T-helper 9 cell (primary cell): ENCODE measurements around the gene AUNIP.
A peak's percentile ranks its signal among the peaks of the same experiment; 100 is the strongest.

Experiments
- DNase-seq: peaks from one replicate; pipeline ENCODE4 v3.0.0-alpha.2; 2020
- total RNA-seq, 2 donors: gene quantifications; one replicate each; lab custom pipeline; 2026; lab: John Stamatoyannopoulos, UW

Gene AUNIP
- total RNA-seq, result 0 to 0.48 reads per million in 2 donors

GRCh38 chr1:25858906-25859789 lies at the start of gene AUNIP:
AUNIP (minus strand) TSS chr1:25859457; CDS start chr1:25859357, 100 bp downstream.
- peak; percentile 87 for DNase-seq

GRCh38 chr1:25909040-25909439 lies 49.8 kb upstream of the AUNIP start:
- DNase-seq, result no peak

- DNase-seq, result no peak
Observed at GRCh38 chr1:25908161-25908560, 48.9 kb upstream of the AUNIP start.

GRCh38 chr1:25907601-25908000 lies 48.3 kb upstream of the AUNIP start:
- no peak for DNase-seq

- DNase-seq, result peak; percentile 21
Observed at GRCh38 chr1:25906644-25907300, 47.5 kb upstream of the AUNIP start.

- DNase-seq, result peak; percentile 84
Observed at GRCh38 chr1:25905680-25906643, 46.7 kb upstream of the AUNIP start, which contains the start of gene STMN1. STMN1 (minus strand) TSS chr1:25906419; CDS start chr1:25904676, 1,743 bp downstream.

- peak; percentile 88 for DNase-seq
Observed at GRCh38 chr1:25904943-25905679, 45.9 kb upstream of the AUNIP start.

- no peak for DNase-seq
Observed at GRCh38 chr1:25903986-25904385, 44.7 kb upstream of the AUNIP start.

- no peak for DNase-seq
Observed at GRCh38 chr1:25902462-25902861, 43.2 kb upstream of the AUNIP start.

GRCh38 chr1:25900219-25900618 lies 41.0 kb upstream of the AUNIP start:
- no peak for DNase-seq

GRCh38 chr1:25899792-25900191 lies 40.5 kb upstream of the AUNIP start:
- no peak for DNase-seq

GRCh38 chr1:25898223-25899015 lies 39.2 kb upstream of the AUNIP start:
- no peak for DNase-seq

- no peak for DNase-seq
Observed at GRCh38 chr1:25897754-25898153, 38.5 kb upstream of the AUNIP start.

- DNase-seq, result no peak
Observed at GRCh38 chr1:25896266-25896665, 37.0 kb upstream of the AUNIP start.

- peak; percentile 83 for DNase-seq
Observed at GRCh38 chr1:25895365-25895990, 36.2 kb upstream of the AUNIP start.

- DNase-seq, result no peak
Observed at GRCh38 chr1:25893116-25893515, 33.9 kb upstream of the AUNIP start.

- DNase-seq, result no peak
Observed at GRCh38 chr1:25891606-25892005, 32.3 kb upstream of the AUNIP start.

GRCh38 chr1:25890239-25891034 lies 31.2 kb upstream of the AUNIP start:
- no peak for DNase-seq

GRCh38 chr1:25889470-25889869 lies 30.2 kb upstream of the AUNIP start:
- no peak for DNase-seq
